ENCODE results near the gene PGF.
"Not testable (repeated sequence)": the region's sequence is repeated elsewhere in the genome, so short reads cannot be mapped to it uniquely, and the experiment has no call there.

The PGF gene

DNA sequence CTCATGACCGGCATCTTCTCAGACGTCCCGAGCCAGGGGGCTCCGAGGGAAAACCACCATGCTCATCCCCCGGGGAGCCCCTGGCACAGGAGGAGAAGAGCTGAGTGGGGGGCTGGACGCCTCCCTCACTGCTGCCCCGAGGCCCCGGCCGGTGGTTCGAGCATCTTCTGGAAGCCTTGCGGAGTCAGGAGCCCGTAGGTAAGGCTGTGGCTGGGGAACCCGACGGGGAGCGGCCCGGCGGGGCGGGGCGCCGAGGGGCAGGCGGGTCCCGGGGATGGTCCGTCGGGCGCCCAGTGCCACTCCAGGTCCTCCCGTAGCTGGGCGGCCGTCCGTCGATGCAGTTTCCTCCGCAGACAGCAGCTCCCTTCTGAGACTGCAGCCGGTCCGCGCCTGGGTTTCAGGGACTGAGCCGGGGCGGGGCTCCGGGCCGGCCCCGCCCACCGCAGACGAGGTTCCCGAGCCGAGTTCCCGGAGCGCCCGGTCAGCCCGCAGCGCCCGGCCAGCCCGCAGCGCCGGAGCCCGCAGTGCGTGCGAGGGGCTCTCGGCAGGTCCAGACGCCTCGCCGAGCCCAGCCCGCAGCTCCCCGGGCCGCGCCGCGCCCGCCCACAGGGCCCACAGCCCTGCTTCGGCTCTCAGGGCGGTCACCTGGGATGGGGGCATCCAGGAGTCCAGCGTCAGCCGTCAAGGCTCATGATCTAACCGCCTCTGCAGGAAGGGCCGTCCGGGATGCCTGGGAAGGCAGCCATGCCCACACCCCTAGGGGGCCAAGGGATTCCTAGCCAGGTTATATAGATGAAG is at the start of gene PGF:
Gene PGF, minus strand, starts transcription at position 369 of the 798 bp plus-strand sequence. Its CDS starts 355 bp downstream, at position 14.
- TF ChIP-seq, protein P1, sequence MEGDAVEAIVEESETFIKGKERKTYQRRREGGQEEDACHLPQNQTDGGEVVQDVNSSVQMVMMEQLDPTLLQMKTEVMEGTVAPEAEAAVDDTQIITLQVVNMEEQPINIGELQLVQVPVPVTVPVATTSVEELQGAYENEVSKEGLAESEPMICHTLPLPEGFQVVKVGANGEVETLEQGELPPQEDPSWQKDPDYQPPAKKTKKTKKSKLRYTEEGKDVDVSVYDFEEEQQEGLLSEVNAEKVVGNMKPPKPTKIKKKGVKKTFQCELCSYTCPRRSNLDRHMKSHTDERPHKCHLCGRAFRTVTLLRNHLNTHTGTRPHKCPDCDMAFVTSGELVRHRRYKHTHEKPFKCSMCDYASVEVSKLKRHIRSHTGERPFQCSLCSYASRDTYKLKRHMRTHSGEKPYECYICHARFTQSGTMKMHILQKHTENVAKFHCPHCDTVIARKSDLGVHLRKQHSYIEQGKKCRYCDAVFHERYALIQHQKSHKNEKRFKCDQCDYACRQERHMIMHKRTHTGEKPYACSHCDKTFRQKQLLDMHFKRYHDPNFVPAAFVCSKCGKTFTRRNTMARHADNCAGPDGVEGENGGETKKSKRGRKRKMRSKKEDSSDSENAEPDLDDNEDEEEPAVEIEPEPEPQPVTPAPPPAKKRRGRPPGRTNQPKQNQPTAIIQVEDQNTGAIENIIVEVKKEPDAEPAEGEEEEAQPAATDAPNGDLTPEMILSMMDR (IDR thresholded peaks at IDR 0.05; ENCODE audit: control insufficient read depth, extremely low read depth, insufficient read depth) = no peak
- H3K4me3 ChIP-seq (ENCODE audit: low read depth, low read length) = peak within 1 kb of the TSS; percentile 42
- no peak for DNase-seq (ENCODE audit: low read depth)

DNA sequence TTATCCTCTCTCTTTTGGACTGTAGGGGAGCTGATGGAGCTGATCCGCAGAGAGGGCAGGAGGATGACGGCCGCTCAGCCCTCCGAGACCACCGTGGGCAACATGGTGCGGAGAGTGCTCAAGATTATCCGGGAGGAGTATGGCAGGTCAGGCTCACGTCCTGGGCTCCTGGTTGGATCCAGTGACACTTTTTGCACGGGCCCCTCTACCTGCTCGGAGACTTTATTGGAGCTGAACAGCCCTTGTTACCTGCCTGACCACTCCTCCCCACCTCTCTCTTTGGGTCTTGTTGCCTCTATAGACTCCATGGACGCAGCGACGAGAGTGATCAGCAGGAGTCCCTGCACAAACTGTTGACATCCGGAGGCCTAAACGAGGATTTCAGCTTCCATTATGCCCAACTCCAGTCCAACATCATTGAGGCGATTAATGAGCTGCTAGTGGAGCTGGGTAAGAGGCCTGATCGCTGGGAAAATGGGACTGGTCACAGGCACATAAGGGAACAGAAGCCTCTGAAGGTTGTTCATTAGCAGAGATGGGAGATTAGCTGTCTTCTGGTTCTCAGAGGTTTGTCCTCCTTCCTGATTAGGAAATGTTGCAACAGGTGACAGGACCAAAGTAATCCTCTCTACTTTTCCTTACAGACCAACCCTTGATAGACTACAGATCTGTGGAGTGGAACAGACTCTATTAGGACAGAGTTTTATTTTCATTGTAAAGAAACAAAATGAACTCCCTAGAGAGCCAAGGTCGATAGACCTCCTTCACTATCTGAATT is 48.0 kb upstream of the PGF start:
- no peak for DNase-seq (ENCODE audit: low read depth)
- TF ChIP-seq, protein P1 (IDR thresholded peaks at IDR 0.05; ENCODE audit: control insufficient read depth, extremely low read depth, insufficient read depth) = no peak
- H3K4me3 ChIP-seq (ENCODE audit: low read depth, low read length) = peak overlapping the region; percentile 96

DNA sequence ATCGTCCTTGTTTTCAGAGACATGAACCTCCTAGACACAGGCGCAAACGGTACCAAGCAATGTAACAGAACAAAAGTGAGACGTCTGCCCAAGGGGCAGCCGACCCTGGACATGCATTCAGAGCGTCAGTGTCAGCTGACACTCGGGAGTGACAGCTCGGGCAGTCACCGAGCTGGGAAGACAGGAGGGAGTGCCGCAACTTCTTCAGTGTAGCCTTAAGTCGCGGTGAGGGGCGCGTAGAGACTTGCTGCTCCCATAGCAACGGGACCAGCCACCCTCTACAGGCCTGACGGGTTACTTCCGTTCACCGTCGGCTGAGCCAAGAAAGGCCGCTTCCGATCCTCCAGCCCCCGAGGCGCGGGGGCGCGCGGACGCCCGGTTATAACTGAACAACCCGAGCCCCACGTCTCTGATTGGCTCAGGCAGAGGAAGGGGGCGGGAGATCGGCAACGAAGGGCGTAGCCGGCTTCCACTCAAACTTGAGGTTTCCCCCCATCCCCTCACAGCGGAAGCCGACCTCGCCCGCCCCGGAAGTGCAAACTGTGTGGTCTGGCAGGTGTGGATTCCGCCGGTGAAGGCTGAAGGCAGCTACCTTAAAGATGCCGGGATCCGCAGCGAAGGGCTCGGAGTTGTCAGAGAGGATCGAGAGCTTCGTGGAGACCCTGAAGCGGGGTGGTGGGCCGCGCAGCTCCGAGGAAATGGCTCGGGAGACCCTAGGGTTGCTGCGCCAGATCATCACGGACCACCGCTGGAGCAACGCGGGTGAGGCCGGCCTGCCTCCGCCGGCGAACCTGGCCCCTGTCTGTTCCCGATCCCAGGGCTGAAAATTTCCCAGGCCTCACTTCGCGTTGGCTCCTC is 47.2 kb upstream of the PGF start, which contains the start of gene EIF2B2:
Gene EIF2B2, plus strand, starts transcription at position 530 of the 858 bp plus-strand sequence. Its CDS starts 70 bp downstream, at position 600.
- TF ChIP-seq, protein P1 (IDR thresholded peaks at IDR 0.05; ENCODE audit: control insufficient read depth, extremely low read depth, insufficient read depth) = no peak
- peak within 1 kb of the TSS; percentile 96 for H3K4me3 ChIP-seq (ENCODE audit: low read depth, low read length)
- peak; percentile 80 for DNase-seq (ENCODE audit: low read depth)

DNA sequence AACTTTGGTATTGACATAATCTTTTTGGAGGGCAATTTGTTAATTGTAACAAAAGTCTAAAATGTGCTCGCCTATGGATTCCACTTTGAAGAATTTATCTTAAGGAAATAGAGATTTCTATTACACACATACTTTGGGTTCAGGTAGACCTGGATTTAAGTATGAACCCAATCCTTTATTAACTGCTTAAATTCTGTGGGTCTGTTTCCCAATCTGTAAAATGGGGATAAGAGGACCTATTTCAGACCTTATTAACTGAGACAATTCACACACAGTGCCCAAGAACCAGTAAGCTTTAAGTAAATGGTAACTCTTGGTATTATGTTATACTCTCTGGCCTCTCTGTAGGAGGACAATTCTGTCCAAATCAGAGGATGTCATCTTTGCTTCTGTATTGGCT is 46.5 kb upstream of the PGF start:
- peak overlapping the region; percentile 96 for H3K4me3 ChIP-seq (ENCODE audit: low read depth, low read length)
- TF ChIP-seq, protein P1 (IDR thresholded peaks at IDR 0.05; ENCODE audit: control insufficient read depth, extremely low read depth, insufficient read depth) = no peak
- no peak for DNase-seq (ENCODE audit: low read depth)

DNA sequence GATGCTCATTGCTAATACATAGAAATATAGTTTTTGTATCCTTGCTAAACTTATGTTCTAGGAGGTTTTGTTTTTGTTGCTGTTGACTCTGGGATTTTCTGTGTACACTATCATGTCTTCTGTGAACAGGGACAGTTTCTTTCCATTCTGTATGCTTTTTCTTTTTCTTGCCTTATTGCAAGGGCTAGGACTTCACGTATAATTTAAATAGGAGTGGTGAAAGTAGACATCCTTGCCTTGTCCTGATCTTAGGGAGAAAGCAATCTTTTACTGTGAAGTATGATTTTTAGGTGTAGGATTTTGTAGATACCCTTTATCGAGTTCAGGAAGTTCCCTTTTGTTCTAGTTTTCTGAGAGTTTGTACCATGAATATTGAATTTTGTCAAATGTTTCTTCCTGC is 45.9 kb upstream of the PGF start:
- TF ChIP-seq, protein P1 (IDR thresholded peaks at IDR 0.05; ENCODE audit: control insufficient read depth, extremely low read depth, insufficient read depth) = no peak
- H3K4me3 ChIP-seq (ENCODE audit: low read depth, low read length) = no peak overlapping the region
- DNase-seq (ENCODE audit: low read depth) = no peak

DNA sequence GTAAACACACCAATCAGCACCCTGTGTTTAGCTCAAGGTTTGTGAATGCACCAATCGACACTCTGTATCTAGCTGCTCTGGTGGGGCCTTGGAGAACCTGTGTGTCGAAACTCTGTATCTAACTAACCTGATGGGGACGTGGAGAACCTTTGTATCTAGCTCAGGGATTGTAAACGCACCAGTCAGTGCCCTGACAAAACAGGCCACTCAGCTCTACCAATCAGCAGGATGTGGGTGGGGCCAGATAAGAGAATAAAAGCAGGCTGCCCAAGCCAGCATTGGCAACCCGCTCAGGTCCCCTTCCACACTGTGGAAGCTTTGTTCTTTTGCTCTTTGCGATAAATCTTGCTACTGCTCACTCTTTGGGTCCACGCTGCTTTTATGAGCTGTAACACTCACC is 40.4 kb upstream of the PGF start:
- not testable (repeated sequence) for DNase-seq (ENCODE audit: low read depth); H3K4me3 ChIP-seq (ENCODE audit: low read depth, low read length)

DNA sequence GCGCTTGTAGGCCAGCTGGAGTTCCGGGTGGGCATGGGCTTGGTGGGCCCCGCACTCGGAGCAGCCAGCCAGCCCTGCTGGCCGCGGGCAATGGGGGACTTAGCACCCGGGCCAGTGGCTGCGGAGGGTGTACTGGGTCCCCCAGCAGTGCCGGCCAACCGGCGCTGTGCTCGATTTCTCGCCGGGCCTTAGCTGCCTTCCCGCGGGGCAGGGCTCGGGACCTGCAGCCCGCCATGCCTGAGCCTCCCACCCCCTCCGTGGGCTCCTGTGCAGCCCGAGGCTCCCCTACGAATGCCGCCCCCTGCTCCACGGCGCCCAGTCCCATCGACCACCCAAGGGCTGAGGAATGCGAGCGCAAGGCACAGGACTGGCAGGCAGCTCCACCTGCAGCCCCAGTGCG is 38.8 kb upstream of the PGF start:
- not testable (repeated sequence) for DNase-seq (ENCODE audit: low read depth); H3K4me3 ChIP-seq (ENCODE audit: low read depth, low read length)
